Neural progenitor cell (in vitro differentiated cells): ENCODE measurements around the gene RBKS. TPM values are rescaled to one million over a fixed set of nuclear protein-coding genes. Genes with fewer than 3 reads are reported as not detected.
A peak's percentile ranks its signal among the peaks of the same experiment; 100 is the strongest.

ENCODE experiments used
- DNase-seq: peaks from one replicate; pipeline ENCODE4 v3.0.0-alpha.2; 2016; ENCODE audit warnings: low spot score
- H2AFZ ChIP-seq: fragments of 200-600 bp; sonication (generic); replicated peaks from 2 replicates; pipeline ENCODE4 v1.6.1; 2016; ENCODE audit warnings: antibody characterized with exemption
- H3F3A ChIP-seq: fragments of 200-600 bp; sonication (generic); 2 replicates; pipeline ENCODE4 v1.6.1; 2016; ENCODE audit warnings: antibody characterized with exemption, low read depth
- H3K27ac ChIP-seq: fragments of 200-600 bp; sonication (generic); 2 replicates; pipeline ENCODE4 v1.5.1; 2016; ENCODE audit warnings: mild to moderate bottlenecking
- H3K27me3 ChIP-seq: fragments of 200-600 bp; sonication (generic); 2 replicates; pipeline ENCODE4 v1.6.1; 2016; ENCODE audit warnings: mild to moderate bottlenecking, moderate library complexity
- H3K36me3 ChIP-seq: fragments of 200-600 bp; sonication (generic); 2 replicates; pipeline ENCODE4 v1.5.1; 2016
- H3K4me1 ChIP-seq: fragments of 200-600 bp; sonication (generic); 2 replicates; pipeline ENCODE4 v1.6.1; 2016; ENCODE audit warnings: mixed run types
- H3K4me2 ChIP-seq: fragments of 200-600 bp; sonication (generic); 2 replicates; pipeline ENCODE4 v1.6.1; 2016
- H3K4me3 ChIP-seq: fragments of 200-600 bp; sonication (generic); 2 replicates; pipeline ENCODE4 v1.5.1; 2016
- H3K79me2 ChIP-seq: fragments of 200-600 bp; sonication (generic); 2 replicates; pipeline ENCODE4 v1.6.1; 2016; ENCODE audit warnings: low read depth
- H3K9ac ChIP-seq: fragments of 200-600 bp; sonication (generic); 2 replicates; pipeline ENCODE4 v1.6.1; 2016
- H3K9me3 ChIP-seq: fragments of 200-600 bp; sonication (generic); 2 replicates; pipeline ENCODE4 v1.5.1; 2016; ENCODE audit warnings: low read depth
- H4K20me1 ChIP-seq: fragments of 200-600 bp; sonication (generic); 2 replicates; pipeline ENCODE4 v1.6.1; 2016; ENCODE audit warnings: low read depth
- H3K27ac Mint-ChIP-seq: 3 replicates; pipeline ENCODE4 v1.8.0; 2021; ENCODE audit warnings: mixed read lengths
- H3K27me3 Mint-ChIP-seq: 2 replicates; pipeline ENCODE4 v1.8.0; 2022; ENCODE audit warnings: low read depth, mild to moderate bottlenecking, inconsistent platforms, moderate library complexity, mixed read lengths; ENCODE audit not compliant: insufficient read depth
- H3K36me3 Mint-ChIP-seq: 3 replicates; pipeline ENCODE4 v1.8.0; 2021; ENCODE audit warnings: mixed read lengths
- H3K4me1 Mint-ChIP-seq: 3 replicates; pipeline ENCODE4 v1.8.0; 2021; ENCODE audit warnings: mixed read lengths
- H3K4me3 Mint-ChIP-seq: 3 replicates; pipeline ENCODE4 v1.8.0; 2021; ENCODE audit warnings: mild to moderate bottlenecking, moderate library complexity, mixed read lengths
- H3K9me3 Mint-ChIP-seq: 3 replicates; pipeline ENCODE4 v1.8.0; 2020; ENCODE audit warnings: mixed read lengths
- EZH2 ChIP-seq: fragments of 200-600 bp; sonication (generic); IDR thresholded peaks from 2 replicates; pipeline ENCODE4 v1.6.1; 2017; ENCODE audit warnings: antibody characterized with exemption, mild to moderate bottlenecking, moderate library complexity
- EZH2phosphoT487 ChIP-seq: fragments of 200-600 bp; sonication (generic); IDR thresholded peaks from 2 replicates; pipeline ENCODE4 v1.6.1; 2017; ENCODE audit warnings: antibody characterized with exemption
- total RNA-seq: library from RNA; depleted of rRNA; stranded (reverse); fragments of >200 nt; gene quantifications from 2 replicates; pipeline ENCODE4 v1.2.3, GENCODE V29; 2015; ENCODE audit warnings: low replicate concordance
- TF ChIP-seq, protein P1 (sequence below): fragments of 200-600 bp; sonication (generic); IDR thresholded peaks from 2 replicates; pipeline ENCODE4 v1.5.1; 2017; ENCODE audit warnings: antibody characterized with exemption, mild to moderate bottlenecking

The RBKS gene
- total RNA-seq, 1 donor from 2014 or later = 8.5 TPM

DNA sequence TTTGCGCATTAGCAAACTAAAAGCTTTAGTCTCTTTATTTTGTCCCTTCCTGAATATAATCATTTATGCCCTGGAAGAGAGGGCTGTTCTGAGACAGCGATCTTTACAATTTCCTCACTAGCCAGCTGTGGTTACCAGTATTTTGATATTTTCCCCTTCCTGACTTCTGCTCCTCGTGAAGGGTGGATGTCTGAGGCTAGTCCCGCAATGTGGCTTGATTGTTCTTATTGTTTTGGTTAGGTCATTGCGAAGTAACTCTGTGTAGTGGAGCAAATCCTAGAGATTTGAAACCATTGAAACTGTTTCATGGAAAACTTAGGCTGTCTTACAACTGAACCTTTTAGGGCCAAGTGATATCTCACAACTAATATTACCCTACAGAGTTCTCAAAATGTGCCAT is 116.2 kb downstream of the RBKS start:
- Histone ChIP-seq H3K4me2 (peak overlapping the region; percentile 89), H3K9me3 (no peaks in the 10 kb centered on the region), H3K79me2 (peaks cover 72% of the 10 kb centered on the region), H3K4me1 (peaks cover 13% of the 10 kb centered on the region), H2AFZ (no peak overlapping the region), H3F3A (peaks cover 12% of the 10 kb centered on the region), H3K4me3 (no peak overlapping the region), H3K36me3 (no peaks in the 10 kb centered on the region), H4K20me1 (peaks cover 13% of the 10 kb centered on the region), H3K27ac (no peak overlapping the region), H3K9ac (no peak overlapping the region), H3K27me3 (no peaks in the 10 kb centered on the region)
- no peak for DNase-seq
- Mint-ChIP-seq H3K9me3 (no peaks in the 10 kb centered on the region), H3K27ac (no peak overlapping the region), H3K4me3 (peak overlapping the region; percentile 36), H3K4me1 (peaks cover 22% of the 10 kb centered on the region), H3K36me3 (peaks cover 8% of the 10 kb centered on the region), H3K27me3 (peaks cover 4% of the 10 kb centered on the region)
- TF ChIP-seq EZH2phosphoT487 (no peak), EZH2 (no peak)
- TF ChIP-seq, protein P1, sequence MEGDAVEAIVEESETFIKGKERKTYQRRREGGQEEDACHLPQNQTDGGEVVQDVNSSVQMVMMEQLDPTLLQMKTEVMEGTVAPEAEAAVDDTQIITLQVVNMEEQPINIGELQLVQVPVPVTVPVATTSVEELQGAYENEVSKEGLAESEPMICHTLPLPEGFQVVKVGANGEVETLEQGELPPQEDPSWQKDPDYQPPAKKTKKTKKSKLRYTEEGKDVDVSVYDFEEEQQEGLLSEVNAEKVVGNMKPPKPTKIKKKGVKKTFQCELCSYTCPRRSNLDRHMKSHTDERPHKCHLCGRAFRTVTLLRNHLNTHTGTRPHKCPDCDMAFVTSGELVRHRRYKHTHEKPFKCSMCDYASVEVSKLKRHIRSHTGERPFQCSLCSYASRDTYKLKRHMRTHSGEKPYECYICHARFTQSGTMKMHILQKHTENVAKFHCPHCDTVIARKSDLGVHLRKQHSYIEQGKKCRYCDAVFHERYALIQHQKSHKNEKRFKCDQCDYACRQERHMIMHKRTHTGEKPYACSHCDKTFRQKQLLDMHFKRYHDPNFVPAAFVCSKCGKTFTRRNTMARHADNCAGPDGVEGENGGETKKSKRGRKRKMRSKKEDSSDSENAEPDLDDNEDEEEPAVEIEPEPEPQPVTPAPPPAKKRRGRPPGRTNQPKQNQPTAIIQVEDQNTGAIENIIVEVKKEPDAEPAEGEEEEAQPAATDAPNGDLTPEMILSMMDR = no peak

DNA sequence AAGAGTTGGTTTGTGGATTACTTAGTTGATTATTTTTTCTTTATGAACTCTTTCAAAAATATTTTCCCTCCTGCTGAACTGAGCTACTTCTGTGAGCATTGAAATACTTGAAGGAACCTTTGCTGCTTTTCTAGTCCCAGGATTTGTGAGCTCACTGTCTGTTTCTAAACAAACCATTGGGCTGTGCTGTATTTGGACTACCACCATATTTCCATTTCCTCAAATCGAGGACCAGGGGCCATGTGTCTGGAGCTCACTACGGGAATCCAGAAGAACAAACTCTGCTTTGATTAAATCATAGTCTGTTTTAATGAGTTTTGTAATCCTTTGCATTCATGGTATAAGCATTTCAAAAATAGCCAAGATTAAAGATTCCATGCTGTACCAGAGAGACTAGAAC is 117.4 kb downstream of the RBKS start:
- Histone ChIP-seq H3K27ac (no peak overlapping the region), H3K4me2 (peak overlapping the region; percentile 89), H3K36me3 (no peaks in the 10 kb centered on the region), H3K9ac (peak overlapping the region; percentile 24), H3K4me3 (peak overlapping the region; percentile 94), H2AFZ (no peak overlapping the region), H3K9me3 (no peaks in the 10 kb centered on the region), H3F3A (peaks cover 12% of the 10 kb centered on the region), H3K79me2 (peaks cover 61% of the 10 kb centered on the region), H3K4me1 (peaks cover 13% of the 10 kb centered on the region), H4K20me1 (peaks cover 13% of the 10 kb centered on the region), H3K27me3 (no peaks in the 10 kb centered on the region)
- peak overlapping the region; percentile 100 for H3K4me3 Mint-ChIP-seq
- peaks cover 22% of the 10 kb centered on the region for H3K4me1 Mint-ChIP-seq
- no peak overlapping the region for H3K27ac Mint-ChIP-seq
- peaks cover 8% of the 10 kb centered on the region for H3K36me3 Mint-ChIP-seq
- no peak for DNase-seq
- H3K9me3 Mint-ChIP-seq = no peaks in the 10 kb centered on the region
- H3K27me3 Mint-ChIP-seq = peaks cover 6% of the 10 kb centered on the region
- TF ChIP-seq EZH2phosphoT487 (no peak), EZH2 (no peak)
- TF ChIP-seq, protein P1 = no peak

DNA sequence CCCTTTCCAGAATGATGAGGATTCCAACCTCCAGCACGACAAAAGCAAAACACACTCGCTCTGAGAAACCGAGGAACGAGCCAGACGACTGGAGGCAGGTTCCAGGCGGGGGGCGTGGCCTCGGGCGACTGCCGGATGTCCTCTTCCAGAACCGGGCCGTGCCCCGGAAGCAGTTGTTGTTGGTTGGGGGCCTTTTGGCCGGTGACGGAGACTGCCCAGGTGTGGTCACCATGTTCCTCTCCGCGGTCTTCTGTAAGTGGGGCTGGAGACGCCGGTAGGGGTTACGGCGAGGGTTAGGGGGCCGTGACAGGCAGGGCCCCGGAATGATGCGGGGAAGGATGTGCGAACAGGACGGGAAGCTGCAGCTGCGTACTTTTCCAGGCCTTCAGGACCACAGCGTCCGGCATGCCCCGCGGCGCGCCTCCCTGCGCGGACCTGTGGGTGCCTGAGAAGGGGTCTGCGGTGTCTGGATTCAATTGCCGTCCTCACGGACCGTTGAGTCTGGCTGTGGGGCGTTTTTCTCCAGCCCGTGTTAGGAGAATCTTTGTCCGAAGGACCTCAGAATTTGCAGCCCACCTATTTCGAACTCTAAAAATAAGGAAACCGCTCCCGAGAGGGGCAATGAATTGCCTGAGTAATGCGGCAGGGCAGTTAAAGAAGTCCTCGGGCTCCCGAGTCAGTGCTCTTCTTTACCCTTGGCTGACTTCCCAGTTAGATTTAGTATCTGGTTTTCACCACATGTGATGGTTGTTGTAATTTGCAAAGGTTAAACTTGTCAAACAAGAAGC is 118.4 kb downstream of the RBKS start, which contains the start of gene MRPL33:
TSS of gene MRPL33 (plus strand) at position 172 of the 788 bp plus-strand sequence. CDS start at position 231, 59 bp downstream.
- Histone ChIP-seq H3K27me3 (no peaks in the 10 kb centered on the region), H3F3A (peaks cover 12% of the 10 kb centered on the region), H3K79me2 (peaks cover 50% of the 10 kb centered on the region), H3K36me3 (no peaks in the 10 kb centered on the region), H3K9ac (peak within 1 kb of the TSS; percentile 66), H3K27ac (no peak within 1 kb of the TSS), H3K9me3 (no peaks in the 10 kb centered on the region), H2AFZ (peak within 1 kb of the TSS; percentile 80), H4K20me1 (peaks cover 13% of the 10 kb centered on the region), H3K4me3 (peak within 1 kb of the TSS; percentile 94), H3K4me2 (peak within 1 kb of the TSS; percentile 89), H3K4me1 (peaks cover 13% of the 10 kb centered on the region)
- peaks cover 6% of the 10 kb centered on the region for H3K27me3 Mint-ChIP-seq
- no peak for TF ChIP-seq EZH2phosphoT487
- TF ChIP-seq, protein P1 = no peak
- peak; percentile 26 for TF ChIP-seq EZH2
- peak within 1 kb of the TSS; percentile 95 for H3K27ac Mint-ChIP-seq
- H3K4me1 Mint-ChIP-seq = peaks cover 22% of the 10 kb centered on the region
- DNase-seq = peak; percentile 96
- peaks cover 8% of the 10 kb centered on the region for H3K36me3 Mint-ChIP-seq
- H3K4me3 Mint-ChIP-seq = peak within 1 kb of the TSS; percentile 100
- no peaks in the 10 kb centered on the region for H3K9me3 Mint-ChIP-seq
